GM12878 (cell line): ENCODE measurements around the gene CD33. TPM values are rescaled to one million over a fixed set of nuclear protein-coding genes. Genes with fewer than 3 reads are reported as not detected.

Experiments
- ATAC-seq: fragments of 200-7000 bp; cut with Tn5 transposase; 3 replicates; pipeline ENCODE4 v1.9.1; 2020; ENCODE audit warnings: mild to moderate bottlenecking, moderate library complexity
- BruUV-seq: library from RNA; stranded (reverse); fragments of 400-500 nt; replicated peaks from 2 replicates; lab custom pipeline; 2021; lab: Mats Ljungman, UMichigan
- CTCF ChIA-PET: fragments of 300-600 bp; sonication (Branson Sonifier 250); formaldehyde crosslinking; extraction: SDS; loops from one replicate; lab custom pipeline; 2021; ENCODE audit warnings: inconsistent platforms; lab: Yijun Ruan, JAX
- POLR2A ChIA-PET: fragments of 350-600 bp; formaldehyde crosslinking; extraction: SDS; loops from one replicate; lab custom pipeline; 2021; ENCODE audit warnings: inconsistent platforms; lab: Charles Lee
- RAD21 ChIA-PET: fragments of 300-600 bp; sonication (Branson Sonifier 250); formaldehyde crosslinking; loops from one replicate; lab custom pipeline; 2023; ENCODE audit warnings: antibody characterized with exemption; ENCODE audit not compliant: unreplicated experiment; lab: Charles Lee
- SMC1A ChIA-PET: fragments of 300-600 bp; sonication (Branson Sonifier 250); formaldehyde crosslinking; loops from one replicate; lab custom pipeline; 2023; ENCODE audit not compliant: unreplicated experiment, uncharacterized antibody; lab: Charles Lee
- DNase-seq: peaks from one replicate; pipeline ENCODE4 v3.0.0-alpha.2; 2011; ENCODE audit warnings: low read depth, low spot score
- FAIRE-seq: peaks from 3 replicates; lab custom pipeline; 2011; peaks lifted over from hg19 to GRCh38; lab: Jason Lieb, UNC
- H2AFZ ChIP-seq: 2 replicates; pipeline ENCODE4 v1.6.0; 2011; ENCODE audit warnings: low read depth, low read length, control low read depth; ENCODE audit not compliant: control insufficient read depth
- H3K27ac ChIP-seq: 2 replicates; pipeline ENCODE4 v1.5.1; 2011; ENCODE audit warnings: control low read depth; ENCODE audit not compliant: control insufficient read depth, insufficient read depth
- H3K27me3 ChIP-seq, 2 experiments: replicated peaks in 1 of 2; 2 replicates each; pipeline versions ENCODE4 v1.6.0 to v1.6.1; 2011; ENCODE audit warnings: low read length in 1 of 2; ENCODE audit not compliant: control insufficient read depth in 2 of 2, insufficient read depth in 2 of 2
- H3K36me3 ChIP-seq, 2 experiments: 2 replicates each; pipeline ENCODE4 v1.5.1; 2011; ENCODE audit warnings: low read length in 1 of 2; ENCODE audit not compliant: control insufficient read depth in 2 of 2, insufficient read depth in 2 of 2
- H3K4me1 ChIP-seq: 2 replicates; pipeline ENCODE4 v1.6.1; 2011; ENCODE audit warnings: mild to moderate bottlenecking, low read length, moderate library complexity, mixed read lengths; ENCODE audit not compliant: control insufficient read depth, insufficient read depth
- H3K4me2 ChIP-seq: 2 replicates; pipeline ENCODE4 v1.6.0; 2011; ENCODE audit warnings: control low read depth; ENCODE audit not compliant: control insufficient read depth, insufficient read depth
- H3K4me3 ChIP-seq: fragments of 200-600 bp; sonication (generic); 2 replicates; pipeline ENCODE4 v1.5.1; 2016
- H3K79me2 ChIP-seq: 2 replicates; pipeline ENCODE4 v1.6.0; 2011; ENCODE audit warnings: low read length; ENCODE audit not compliant: control insufficient read depth, insufficient read depth
- H3K9ac ChIP-seq: 2 replicates; pipeline ENCODE4 v1.8.0; 2011; ENCODE audit warnings: low read length, control low read depth, mixed read lengths; ENCODE audit not compliant: control insufficient read depth, insufficient read depth
- H3K9me3 ChIP-seq: replicated peaks from 3 replicates; pipeline ENCODE4 v1.5.1; 2011; ENCODE audit warnings: mild to moderate bottlenecking, low read length; ENCODE audit not compliant: control insufficient read depth, insufficient read depth
- H4K20me1 ChIP-seq: 2 replicates; pipeline ENCODE4 v1.6.0; 2011; ENCODE audit not compliant: control insufficient read depth, insufficient read depth
- ATF7 ChIP-seq: fragments of 450-650 bp; IDR thresholded peaks from 2 replicates; pipeline ENCODE4 v1.6.1; 2016; ENCODE audit warnings: low read depth, mild to moderate bottlenecking
- FOXM1 ChIP-seq: IDR thresholded peaks from 2 replicates; pipeline ENCODE4 v1.6.1; 2012; ENCODE audit warnings: low read depth, mild to moderate bottlenecking, inconsistent platforms, low read length, moderate library complexity
- HDAC2 ChIP-seq: fragments of 200-600 bp; sonication (generic); IDR thresholded peaks from 2 replicates; pipeline ENCODE4 v1.6.1; 2017
- JUND ChIP-seq: IDR thresholded peaks from 2 replicates; pipeline ENCODE4 v1.6.1; 2012; ENCODE audit warnings: low read depth, mild to moderate bottlenecking, low read length, improper control_type of control experiment, moderate library complexity
- NBN ChIP-seq: fragments of 450-650 bp; IDR thresholded peaks from 2 replicates; pipeline ENCODE4 v1.6.1; 2016
- NFYB ChIP-seq: IDR thresholded peaks from 2 replicates; pipeline ENCODE4 v1.6.1; 2011; ENCODE audit warnings: low read depth, mild to moderate bottlenecking, low read length, improper control_type of control experiment, moderate library complexity; ENCODE audit not compliant: insufficient read depth
- PKNOX1 ChIP-seq: fragments of 450-650 bp; IDR thresholded peaks from 2 replicates; pipeline ENCODE4 v1.6.1; 2016; ENCODE audit warnings: mild to moderate bottlenecking
- POLR2AphosphoS5 ChIP-seq: IDR thresholded peaks from 2 replicates; pipeline ENCODE4 v1.6.1; 2011; ENCODE audit warnings: mild to moderate bottlenecking, low read length, inconsistent platforms
- RELA ChIP-seq: fragments of 450-650 bp; IDR thresholded peaks from 2 replicates; pipeline ENCODE4 v1.8.0; 2014; ENCODE audit warnings: borderline replicate concordance; ENCODE audit not compliant: partially characterized antibody
- REST ChIP-seq: IDR thresholded peaks from 2 replicates; pipeline ENCODE4 v1.6.1; 2012; ENCODE audit warnings: mild to moderate bottlenecking, low read depth, low read length
- SIX5 ChIP-seq: IDR thresholded peaks from 2 replicates; pipeline ENCODE4 v1.6.1; 2011; ENCODE audit warnings: mild to moderate bottlenecking, low read depth, low read length, moderate library complexity; ENCODE audit not compliant: severe bottlenecking
- SREBF1 ChIP-seq: IDR thresholded peaks from 2 replicates; pipeline ENCODE4 v1.6.1; 2012; ENCODE audit warnings: mild to moderate bottlenecking, low read length
- SUPT20H ChIP-seq: IDR thresholded peaks from 2 replicates; pipeline ENCODE4 v1.6.1; 2011; ENCODE audit warnings: low read depth, mild to moderate bottlenecking, low read length, moderate library complexity, borderline replicate concordance; ENCODE audit not compliant: control insufficient read depth
- ZNF207 ChIP-seq: fragments of 450-650 bp; IDR thresholded peaks from 2 replicates; pipeline ENCODE4 v1.6.1; 2014; ENCODE audit warnings: antibody characterized with exemption, mild to moderate bottlenecking, borderline replicate concordance
- WGBS: methylation state at CpG from one replicate; pipeline ENCODE4 v1.1.6; 2016; ENCODE audit warnings: low lambda C conversion rate; ENCODE audit not compliant: insufficient replicate concordance, insufficient coverage; ENCODE audit errors: missing lambda C conversion rate; 5-methylcytosine and 5-hydroxymethylcytosine counted together
- in situ Hi-C: fragments of 300-500 bp; cut with MboI; formaldehyde crosslinking; loops from 9 replicates; pipeline ENCODE4 v1.14.3; 2018; ENCODE audit warnings: mixed read lengths
- intact Hi-C: fragments of 100-400 bp; cut with micrococcal nuclease; formaldehyde crosslinking; loops from one replicate; pipeline ENCODE4 v1.14.2; 2022; ENCODE audit not compliant: unreplicated experiment
- polyA plus RNA-seq, 11 experiments: library from polyadenylated mRNA; depleted of rRNA in 4 of 11; unstranded in 6 of 11; stranded (reverse) in 5 of 11; fragments of >200 nt; fragmentation: Nextera tagmentation in 4 of 11; fragmentation: Illumina TruSeq in 1 of 11; extraction: Ambion mirVana in 4 of 11; extraction: Trizol in 1 of 11; gene quantifications; 1 replicate in 1 of 11; 2 replicates in 10 of 11; pipeline versions ENCODE4 v1.2.1 to v1.2.3, GENCODE V29; 2011 to 2016; ENCODE audit warnings: inconsistent platforms in 2 of 11, missing spikeins in 2 of 11, low read depth in 1 of 11
- total RNA-seq, 4 experiments: library from RNA; depleted of rRNA in 3 of 4; stranded (reverse); fragments of >200 nt in 3 of 4; fragmentation: Illumina TruSeq in 1 of 4; extraction: Trizol in 1 of 4; gene quantifications; 2 replicates each; pipeline versions ENCODE4 v1.2.1 to v1.2.3, GENCODE V29; 2013 to 2021
- TF ChIP-seq, protein P1 (sequence below): fragments of 150-350 bp; IDR thresholded peaks from 2 replicates; pipeline ENCODE4 v1.6.1; 2016; ENCODE audit warnings: low read depth, low read length

CD33 gene
- total and polyA plus RNA-seq, 10 of the 15 experiments (the other 5 are each of a cell fraction or from before 2014, with no cell fraction given) = 0.29 to 17.9 (median 0.72) TPM; not detected in 1

DNA sequence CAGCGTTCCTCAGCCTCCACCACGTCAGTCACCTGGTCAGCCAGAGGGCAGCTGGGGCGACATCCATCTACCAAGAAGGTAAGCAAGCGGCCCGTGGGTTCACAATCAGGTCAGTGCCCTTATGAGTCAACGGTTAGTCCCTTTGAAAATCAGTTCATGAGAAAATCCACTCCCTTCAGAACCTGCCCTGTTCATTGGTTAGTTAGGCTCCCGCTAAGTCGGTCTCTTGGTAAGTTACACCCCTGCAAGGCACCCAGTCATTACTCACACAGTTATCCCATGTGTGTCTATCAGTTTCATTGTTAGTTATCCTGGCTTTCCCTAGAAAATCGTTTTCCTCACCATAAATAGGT lies 26.6 kb downstream of the CD33 start (continued):
- TF ChIP-seq, protein P1, sequence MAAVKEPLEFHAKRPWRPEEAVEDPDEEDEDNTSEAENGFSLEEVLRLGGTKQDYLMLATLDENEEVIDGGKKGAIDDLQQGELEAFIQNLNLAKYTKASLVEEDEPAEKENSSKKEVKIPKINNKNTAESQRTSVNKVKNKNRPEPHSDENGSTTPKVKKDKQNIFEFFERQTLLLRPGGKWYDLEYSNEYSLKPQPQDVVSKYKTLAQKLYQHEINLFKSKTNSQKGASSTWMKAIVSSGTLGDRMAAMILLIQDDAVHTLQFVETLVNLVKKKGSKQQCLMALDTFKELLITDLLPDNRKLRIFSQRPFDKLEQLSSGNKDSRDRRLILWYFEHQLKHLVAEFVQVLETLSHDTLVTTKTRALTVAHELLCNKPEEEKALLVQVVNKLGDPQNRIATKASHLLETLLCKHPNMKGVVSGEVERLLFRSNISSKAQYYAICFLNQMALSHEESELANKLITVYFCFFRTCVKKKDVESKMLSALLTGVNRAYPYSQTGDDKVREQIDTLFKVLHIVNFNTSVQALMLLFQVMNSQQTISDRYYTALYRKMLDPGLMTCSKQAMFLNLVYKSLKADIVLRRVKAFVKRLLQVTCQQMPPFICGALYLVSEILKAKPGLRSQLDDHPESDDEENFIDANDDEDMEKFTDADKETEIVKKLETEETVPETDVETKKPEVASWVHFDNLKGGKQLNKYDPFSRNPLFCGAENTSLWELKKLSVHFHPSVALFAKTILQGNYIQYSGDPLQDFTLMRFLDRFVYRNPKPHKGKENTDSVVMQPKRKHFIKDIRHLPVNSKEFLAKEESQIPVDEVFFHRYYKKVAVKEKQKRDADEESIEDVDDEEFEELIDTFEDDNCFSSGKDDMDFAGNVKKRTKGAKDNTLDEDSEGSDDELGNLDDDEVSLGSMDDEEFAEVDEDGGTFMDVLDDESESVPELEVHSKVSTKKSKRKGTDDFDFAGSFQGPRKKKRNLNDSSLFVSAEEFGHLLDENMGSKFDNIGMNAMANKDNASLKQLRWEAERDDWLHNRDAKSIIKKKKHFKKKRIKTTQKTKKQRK = no peak
- no peak for TF ChIP-seq REST
- TF ChIP-seq, all 136 proteins: peak for 4

- Histone ChIP-seq H3K27me3 (no peaks in the 10 kb centered on the region; a peak in 1 of 4 replicates), H3K4me3 (no peak overlapping the region), H3K27ac (no peak overlapping the region), H3K9me3 (no peaks in the 10 kb centered on the region; the same call in 2 of the 3 replicates), H3K79me2 (no peaks in the 10 kb centered on the region), H3K4me1 (no peaks in the 10 kb centered on the region), H3K36me3 (no peaks in the 10 kb centered on the region), H3K9ac (no peak overlapping the region), H3K4me2 (no peak overlapping the region), H4K20me1 (no peaks in the 10 kb centered on the region), H2AFZ (no peak overlapping the region)
- ChIA-PET RAD21 (no interaction called here), SMC1A (interaction anchor here (0.8 kb wide), 1 partner anchor 87 kb away, joined by 3 read pairs; no protein-coding TSS in a partner anchor), POLR2A (no interaction called here), CTCF (no interaction called here)
- 35% methylated on average over 9 of the region's 9 CpGs for WGBS
- DNase-seq = no peak
- BruUV-seq = no TSS peak
- no peak for FAIRE-seq
- no peak for ATAC-seq
- in situ Hi-C loops = no loop called here
- intact Hi-C loops = no loop called here
- TF ChIP-seq SIX5 = no peak
- TF ChIP-seq FOXM1 = no peak
- no peak for TF ChIP-seq JUND
- no peak for TF ChIP-seq ATF7
- no peak for TF ChIP-seq RELA
- TF ChIP-seq SUPT20H = no peak
- TF ChIP-seq NBN = no peak
- TF ChIP-seq SREBF1 = no peak
- TF ChIP-seq ZNF207 = no peak
- TF ChIP-seq PKNOX1 = no peak
- TF ChIP-seq NFYB = no peak
- no peak for TF ChIP-seq HDAC2
- no peak for TF ChIP-seq POLR2AphosphoS5
Measured at GRCh38 chr19:51252306-51253079, 27.6 kb downstream of the CD33 start.
